ENCODE measurements around the gene SPATA13.
A peak's percentile ranks its signal among the peaks of the same experiment; 100 is the strongest.

DNA sequence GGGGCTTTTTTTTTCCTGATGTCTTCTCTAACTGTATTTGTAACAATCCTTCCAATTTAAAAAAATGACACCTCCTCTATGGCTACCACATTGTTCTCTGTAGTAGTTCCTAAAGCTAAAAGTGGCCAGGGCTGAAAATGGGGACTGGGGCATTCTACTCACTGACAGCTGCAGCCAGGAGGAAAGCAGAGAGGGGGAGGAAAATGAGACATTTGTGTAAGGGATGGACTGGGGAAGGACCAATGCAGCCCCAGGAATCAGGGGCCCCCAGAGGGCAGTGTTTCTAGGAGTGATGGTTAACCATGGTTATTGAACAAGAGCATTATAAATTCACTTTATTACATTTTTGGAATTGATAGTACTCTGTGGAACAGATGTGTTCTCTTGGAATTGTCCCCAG, 114.5 kb downstream of the SPATA13 start:
- TF ChIP-seq CTCF (IDR thresholded peaks at IDR 0.05; ENCODE audit: low read depth, low read length) (peak; percentile 29; the same call in 1 of the 2 replicates), EZH2phosphoT487 (IDR thresholded peaks at IDR 0.05; ENCODE audit: low read depth) (no peak)

Data from OCI-LY3 (cell line).